HG03175 (cell line): ENCODE measurements around the gene CRIP1.

Experiments
- ATAC-seq: cut with Tn5 transposase; IDR thresholded peaks from one replicate; pipeline ENCODE4 v1.9.1; 2021; ENCODE audit warnings: mild to moderate bottlenecking, moderate library complexity; ENCODE audit not compliant: unreplicated experiment

Gene CRIP1, protein sequence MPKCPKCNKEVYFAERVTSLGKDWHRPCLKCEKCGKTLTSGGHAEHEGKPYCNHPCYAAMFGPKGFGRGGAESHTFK

DNA sequence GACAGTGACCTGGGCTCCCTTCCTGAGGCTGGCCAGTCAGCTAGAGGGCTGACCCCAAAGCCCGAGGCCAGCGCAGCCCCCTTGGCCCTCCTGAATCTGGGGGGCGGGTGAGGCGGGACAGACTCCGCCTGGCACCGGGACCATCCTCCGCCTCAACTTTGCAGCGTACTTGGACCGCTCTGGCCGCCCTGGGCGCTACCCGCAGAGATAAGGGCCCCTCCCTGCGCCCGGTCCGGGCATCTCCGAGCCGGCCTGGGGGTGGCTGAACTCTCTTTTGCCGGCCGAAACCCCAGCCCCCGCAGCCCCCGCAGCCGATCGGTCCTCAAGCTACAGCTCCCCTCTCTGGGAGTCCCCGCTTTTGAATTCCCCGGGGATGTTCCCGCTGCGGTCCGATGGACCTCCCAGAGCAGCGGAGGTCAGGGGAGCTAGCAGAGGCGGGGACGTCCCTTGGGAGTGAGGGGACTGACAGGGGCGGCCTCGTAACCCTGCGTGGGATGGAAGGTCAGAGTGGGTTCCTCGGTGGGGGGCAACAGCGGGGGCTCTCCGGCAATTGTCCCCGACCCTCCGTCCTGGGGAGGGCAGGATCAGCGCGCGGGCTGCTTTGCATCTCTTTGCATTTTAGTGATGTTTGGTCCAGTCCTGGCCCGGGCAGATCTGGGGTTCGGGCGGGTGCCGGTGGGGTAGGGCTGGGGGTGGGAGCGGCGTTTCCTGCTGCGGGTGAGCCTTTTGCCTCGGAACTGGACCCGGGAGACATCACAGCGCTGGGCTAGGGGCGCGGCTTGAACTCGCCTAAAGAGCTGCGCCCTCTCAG lies at the start of gene CRIP1:
Gene CRIP1, plus strand, starts transcription at position 724 of the 811 bp plus-strand sequence. CDS start 374 bp downstream, outside the sequence.
- ATAC-seq: no peak

DNA sequence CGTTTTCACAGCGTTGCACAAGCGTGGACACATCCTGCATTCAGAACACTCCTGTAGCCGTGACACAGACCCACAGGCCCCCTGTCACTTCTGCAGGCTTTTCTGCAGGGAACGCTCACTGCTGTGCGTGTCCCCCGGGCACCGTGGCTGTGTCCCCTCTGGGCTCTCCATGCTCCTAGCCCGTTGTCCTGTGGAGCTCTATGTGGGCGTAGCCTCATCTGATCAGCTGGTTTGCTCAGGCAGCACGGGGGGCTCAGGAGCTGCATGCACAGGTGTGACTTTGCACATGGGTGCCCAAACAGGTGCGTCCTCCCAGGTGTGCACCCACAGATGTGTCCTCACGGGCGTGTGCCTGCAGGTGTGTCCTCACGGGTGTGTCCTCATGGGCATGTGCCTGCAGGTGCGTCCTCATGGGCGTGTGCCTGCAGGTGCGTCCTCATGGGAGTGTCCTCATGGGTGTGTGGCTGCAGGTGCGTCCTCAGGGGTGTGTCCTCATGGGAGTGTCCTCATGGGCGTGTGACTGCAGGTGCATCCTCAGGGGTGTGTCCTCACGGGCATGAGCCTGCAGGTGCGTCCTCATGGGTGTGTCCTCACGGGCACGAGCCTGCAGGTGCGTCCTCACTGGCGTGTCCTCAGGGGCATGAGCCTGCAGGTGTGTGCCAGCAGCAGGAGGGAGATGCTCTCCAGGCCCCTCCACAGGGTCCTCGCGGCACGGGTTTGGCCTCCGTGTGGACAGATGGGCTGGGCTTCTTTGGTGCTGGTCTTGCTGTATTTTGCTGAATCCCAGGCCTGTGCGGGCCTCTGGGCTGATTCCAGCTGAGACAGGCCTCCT lies 49.6 kb upstream of the CRIP1 start:
- no peak for ATAC-seq

DNA sequence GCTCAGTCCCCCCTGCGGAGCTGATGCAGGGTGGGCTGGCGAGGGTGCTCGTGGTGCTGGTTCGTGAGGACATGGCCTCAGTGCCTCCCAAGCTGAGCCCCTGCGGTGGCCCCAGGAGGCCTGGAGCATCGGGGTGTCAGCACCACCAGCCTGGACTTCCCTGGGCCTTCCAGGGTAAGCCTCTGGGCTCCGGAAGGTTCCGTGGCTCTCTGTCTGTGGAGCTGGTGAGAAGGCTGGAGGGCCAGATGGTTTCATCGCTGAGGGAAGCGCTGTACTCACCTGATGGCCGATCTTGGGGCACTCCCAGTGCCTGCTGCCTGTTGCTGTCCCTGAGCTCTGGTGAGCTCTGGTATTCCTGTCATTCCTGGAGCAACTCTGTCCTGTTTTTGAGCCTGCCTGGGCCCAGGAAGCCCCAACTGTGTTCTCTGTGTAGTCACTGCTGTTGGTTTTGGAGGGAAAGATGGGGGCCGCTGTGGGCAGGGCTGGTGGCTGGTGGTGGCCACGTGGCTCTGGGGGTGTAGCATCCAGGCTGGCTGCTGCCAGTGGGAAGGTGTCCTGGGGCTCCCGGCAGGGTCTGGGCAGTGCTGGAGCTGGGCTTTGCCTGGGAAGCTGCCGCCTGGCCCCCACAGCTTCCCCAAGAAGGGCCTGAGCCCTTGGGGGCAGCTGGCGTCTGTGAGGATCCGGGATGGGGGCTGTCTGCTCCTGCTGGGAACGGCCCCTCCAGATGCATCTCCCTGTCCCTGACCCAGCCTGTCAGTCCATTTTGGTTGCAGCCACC lies 48.8 kb upstream of the CRIP1 start:
- no peak for ATAC-seq

DNA sequence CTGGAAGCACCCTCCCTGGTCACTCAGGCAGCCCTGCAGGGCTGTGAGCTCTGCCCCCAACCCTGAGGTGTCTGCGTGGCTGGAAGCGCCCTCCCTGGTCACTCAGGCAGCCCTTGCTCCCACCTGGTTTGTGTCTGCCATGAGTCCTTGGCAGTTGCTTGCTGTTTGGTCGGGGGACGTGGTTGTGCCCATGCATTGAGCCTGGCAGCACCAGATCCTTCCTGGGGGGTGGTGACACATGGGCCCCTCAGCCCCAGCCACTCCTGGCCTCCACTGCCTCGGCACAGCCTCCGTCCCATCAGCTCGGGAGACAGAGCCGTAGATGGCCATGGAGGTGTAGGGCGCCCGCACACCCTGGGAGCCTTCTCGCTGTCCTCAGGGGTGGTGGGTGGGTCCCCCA lies 47.5 kb upstream of the CRIP1 start:
- ATAC-seq: no peak

DNA sequence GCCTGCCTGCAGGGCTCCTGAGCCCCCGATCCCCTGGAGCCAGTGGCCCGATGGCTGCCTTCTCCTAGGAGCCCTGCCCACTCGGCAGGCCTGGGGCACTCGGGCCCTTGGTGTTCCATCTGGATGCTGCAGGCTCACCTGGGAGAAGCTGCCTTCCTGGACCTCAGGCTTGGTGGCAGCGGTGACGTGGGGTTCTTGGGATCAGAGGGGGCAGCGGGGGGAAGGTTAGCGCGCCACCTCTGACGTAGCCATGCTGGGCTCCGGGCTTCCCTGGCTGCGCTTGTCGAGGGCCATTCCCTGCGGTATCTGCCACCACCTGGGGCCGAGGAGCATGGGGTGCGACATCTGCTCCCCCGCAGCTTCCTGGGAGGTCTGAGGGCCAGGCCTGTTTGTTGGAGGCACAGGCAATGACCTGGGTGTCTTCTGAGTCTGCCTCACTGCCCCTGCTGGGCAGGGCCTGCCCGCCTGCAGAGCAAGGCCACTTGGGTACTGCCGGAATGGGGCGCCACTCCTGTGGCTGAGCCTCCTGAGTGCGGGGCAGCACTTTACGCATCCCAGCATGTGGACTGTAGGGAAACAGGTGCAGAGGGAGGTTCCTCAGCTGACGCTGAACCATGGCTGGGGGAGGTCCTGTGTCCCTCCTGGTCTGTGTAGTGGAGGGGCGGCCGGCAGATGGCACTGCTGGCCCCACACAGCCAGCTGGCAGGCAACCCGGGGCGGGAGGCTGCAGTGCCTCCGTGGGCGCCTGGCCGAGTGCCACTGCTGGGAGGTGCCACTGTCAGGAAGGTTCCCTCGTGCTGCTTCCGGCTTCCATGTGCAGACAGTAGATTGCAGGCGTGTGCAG lies 46.8 kb upstream of the CRIP1 start:
- ATAC-seq: no peak

DNA sequence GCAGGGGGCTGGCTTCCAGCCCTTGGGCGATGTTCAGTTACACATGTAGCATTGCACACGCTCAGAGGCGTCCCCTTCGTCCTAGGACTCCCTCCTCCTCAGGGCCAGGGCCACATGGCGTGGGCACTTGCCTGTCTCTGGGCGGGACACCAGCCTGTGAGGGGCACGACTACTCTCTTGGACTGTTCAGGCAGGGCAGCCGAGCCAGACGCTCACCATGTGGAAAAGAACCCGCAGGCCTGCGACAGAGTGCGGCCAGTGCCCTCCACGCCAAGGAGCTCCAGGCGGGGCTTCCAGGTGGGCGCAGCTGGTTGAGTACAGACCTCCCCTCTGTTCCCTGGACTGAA lies 46.2 kb upstream of the CRIP1 start:
- no peak for ATAC-seq

DNA sequence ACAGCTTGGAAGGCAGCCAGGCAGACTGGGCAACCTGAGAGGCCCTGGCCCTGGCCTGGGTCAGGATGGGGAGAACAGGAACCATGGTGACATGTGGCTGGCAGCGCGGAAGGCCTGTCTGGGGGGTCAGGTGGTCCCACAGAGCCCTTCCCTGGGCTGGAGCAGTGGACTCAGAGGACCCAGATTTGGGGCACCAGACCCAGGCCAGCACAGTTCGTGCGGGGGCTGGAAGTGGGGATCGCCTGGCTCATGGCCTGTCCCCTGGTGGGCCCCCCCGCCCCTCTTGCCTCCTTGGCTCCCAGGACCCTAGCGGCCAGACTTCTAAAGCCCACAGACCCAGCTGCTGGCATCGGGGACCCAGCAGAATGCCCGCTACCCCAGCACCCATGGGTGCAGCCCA lies 45.7 kb upstream of the CRIP1 start:
- ATAC-seq: no peak

DNA sequence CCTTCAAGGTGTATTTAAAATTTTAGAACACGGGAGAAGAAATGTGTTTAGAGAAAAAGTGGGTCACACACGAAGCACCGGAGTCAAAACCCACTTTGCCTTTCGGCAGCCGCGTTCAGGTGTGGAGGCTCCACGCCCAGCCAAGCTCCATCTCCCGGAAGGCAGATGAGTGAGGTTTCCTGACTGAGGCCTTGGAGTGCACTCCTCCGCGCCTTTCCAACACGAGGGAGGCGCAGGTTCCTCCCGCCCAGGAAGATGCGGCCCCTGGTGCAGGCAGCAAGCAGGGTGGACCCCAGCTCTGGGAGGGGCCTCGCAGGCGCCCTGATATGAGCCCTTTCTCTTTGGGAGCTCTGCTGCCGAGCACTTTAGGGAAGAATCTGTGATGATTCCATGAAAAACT lies 44.6 kb upstream of the CRIP1 start:
- no peak for ATAC-seq

DNA sequence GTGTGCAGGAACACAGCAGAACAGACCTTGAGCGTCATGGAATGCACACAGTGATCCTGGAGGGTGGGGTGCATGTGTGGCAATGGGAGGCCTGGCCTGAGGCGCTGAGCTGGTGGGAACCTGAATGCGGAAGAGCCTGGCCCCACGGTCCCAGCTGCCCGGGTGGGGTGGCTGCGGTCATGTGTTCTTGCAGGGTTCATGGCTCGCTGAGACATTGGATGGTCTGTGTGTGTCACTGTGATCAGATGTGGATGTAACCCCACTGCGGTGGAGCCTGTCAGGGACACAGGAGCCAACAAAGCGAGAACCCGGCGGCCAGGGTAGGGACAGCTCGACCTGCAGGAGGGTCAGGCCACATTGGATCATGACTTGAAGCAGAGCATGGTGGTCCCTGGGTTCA lies 43.9 kb upstream of the CRIP1 start:
- ATAC-seq: no peak

DNA sequence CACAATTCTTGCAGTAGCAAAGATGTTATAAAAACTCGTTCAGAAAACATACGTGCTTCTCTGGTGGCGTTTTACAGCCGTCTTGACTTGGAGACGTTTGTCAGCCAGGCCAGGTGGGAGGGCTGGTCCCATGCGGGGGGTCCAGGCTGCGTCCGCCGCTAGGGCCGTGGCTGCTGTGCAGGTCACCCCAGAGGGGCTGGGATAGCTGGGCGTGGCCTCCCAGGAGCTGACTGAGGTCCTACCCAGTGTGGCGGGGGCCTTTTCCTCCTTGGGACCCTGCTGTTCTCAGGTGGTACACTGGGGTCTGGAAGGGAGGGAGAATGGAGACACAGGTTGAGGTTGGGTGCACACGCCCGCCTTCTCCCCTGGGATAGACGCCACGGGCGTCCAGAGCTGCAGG lies 41.8 kb upstream of the CRIP1 start:
- no peak for ATAC-seq

DNA sequence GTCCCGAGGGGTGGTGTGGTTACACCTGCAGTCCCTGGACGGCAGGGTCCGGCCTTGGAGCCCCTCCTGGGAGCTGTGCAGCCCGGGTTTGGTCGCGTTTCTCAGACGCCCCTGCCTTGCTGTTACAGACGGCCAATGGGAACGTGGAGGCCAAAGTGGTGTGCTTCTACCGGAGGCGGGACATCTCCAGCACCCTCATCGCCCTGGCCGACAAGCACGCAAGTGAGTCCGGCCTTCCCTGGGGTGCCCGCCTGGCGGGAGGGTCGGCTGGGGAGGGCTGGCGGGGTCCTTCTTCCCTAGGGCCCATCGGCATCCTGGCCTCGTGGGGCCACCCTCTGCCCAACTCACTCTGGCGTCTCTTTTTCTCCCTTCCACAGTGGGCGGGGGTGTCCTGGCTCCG lies 41.4 kb upstream of the CRIP1 start:
- no peak for ATAC-seq

DNA sequence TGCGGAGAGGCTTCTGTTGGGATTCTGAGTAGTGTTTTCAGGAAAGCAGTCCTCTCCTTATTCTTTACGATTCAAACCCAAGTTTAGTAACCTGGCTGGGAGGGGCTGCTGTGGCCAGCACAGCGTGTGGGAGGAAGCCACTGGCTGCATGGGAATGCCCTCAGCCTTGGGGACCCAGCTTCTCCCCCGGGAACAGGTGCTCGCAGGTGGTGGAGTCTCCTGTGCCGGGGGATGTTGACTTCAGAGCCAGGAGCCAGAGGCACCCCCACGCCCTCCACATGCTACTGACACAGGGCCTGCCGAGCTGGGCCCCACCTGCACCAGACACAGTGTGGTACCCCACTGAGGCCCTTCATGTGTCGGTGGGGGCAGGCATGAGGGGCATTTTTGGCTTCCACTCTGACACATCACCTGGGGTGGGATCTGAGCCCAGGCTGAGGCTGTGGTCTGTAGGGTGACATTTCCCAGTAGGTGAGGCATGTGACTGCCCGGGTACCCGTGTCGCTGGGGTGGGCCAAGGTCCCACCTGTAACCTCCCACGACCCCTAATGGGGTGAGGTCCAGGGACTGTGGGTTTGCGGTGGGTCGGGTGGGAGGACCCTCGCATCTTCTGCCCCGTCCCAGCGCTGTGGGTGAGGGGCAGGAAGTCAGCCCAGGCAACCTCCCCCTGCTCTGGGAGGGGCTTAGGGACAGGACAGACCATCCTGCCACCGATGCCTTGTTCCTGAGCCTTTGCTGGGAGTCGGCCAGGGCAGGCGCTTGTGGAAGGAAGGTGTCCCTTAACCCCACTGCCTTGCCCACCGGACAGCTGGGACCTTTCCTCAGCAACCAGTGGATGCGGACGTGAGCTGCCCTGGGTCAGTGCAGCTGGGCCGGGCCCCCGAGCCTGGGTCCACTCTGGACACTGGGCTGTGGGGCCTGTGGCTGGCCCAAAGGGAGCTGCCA lies 40.5 kb upstream of the CRIP1 start:
- no peak for ATAC-seq

DNA sequence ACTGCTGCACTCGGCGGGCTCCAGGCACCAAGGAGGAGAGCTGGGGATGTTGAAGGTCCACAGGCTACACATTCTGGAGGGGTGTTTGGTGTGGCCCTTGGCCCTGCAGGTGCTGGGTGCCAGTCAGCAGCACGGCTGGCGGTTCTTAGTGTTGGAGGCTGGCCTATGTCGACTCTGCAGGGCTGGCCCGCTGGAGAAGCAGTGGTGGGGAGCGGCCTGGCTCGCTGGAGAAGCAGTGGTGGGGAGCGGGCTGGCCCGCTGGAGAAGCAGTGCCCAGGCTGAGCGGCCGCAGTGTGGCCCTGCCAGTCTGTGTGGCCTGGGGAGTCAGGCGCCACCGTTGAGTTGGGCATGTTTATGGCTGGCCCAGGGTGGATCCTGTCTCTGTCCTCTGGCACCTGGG lies 39.7 kb upstream of the CRIP1 start:
- no peak for ATAC-seq

DNA sequence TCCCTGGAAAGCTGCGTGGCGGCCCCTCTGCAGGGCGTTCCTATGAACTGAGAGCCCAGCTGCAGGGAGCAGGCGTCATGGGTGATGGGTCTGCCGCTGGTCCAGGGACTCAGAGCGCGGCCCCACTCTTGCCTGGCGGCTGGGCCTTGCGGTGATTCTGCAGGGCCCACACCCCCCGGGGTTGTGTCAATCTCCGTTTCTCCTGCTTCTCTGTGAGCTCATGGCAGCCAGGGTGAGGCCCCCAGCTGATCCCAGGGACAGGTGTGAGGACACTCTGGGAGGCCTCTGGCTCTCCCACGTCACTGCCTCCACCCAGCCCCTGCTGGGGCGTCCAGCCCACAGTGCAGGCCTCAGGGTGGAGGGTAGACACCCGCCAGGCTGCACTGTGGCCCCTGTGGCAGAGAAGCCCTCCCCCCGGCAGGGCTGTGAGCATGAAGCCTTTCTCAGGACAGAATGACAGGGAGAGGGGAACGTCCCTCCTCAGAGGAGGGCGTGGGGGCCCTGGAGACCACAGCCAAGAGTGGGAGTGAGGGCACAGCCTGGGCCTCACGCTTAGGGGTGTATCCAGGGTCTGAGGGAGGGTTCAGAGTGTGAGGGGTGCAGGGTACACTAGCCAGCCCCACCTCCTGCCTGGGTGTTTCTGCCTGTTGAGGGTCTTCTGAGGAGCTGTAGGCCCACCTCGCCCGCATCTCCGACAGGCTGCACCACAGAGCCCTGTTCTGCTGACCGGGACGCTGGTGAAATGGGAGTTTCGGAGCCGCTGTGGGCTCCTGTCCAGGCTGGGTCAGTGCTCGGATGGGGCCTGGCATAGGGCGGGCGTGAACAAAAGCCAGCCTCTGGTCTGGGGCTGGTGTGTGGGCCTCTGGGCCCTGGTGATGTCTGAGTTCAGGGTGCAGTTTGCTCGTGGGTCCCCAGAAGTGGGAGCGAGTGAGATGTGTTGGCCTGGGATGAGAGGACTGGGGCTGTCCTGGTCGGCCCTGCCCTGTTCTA lies 38.7 kb upstream of the CRIP1 start:
- ATAC-seq: no peak

DNA sequence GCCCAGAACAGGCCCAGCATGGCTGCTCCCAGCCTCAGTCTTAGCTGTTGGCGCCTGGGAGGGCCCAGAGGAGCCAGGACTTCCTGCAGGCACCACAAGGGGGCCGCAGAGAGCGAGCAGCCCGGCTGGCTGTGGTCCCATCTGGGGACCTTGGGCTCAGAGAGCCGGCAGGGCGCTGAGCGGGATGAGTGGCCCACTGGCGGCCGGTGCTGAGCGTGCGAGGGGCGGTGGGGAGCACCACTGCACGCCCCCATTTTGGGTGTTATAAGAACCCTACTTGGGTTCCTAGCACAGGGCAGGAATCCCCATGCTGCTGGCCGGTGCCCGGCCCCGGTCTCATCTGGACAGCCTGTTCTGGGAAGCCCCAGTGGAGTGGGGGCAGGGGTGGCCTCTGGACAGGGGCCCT lies 38.0 kb upstream of the CRIP1 start:
- ATAC-seq: no peak

DNA sequence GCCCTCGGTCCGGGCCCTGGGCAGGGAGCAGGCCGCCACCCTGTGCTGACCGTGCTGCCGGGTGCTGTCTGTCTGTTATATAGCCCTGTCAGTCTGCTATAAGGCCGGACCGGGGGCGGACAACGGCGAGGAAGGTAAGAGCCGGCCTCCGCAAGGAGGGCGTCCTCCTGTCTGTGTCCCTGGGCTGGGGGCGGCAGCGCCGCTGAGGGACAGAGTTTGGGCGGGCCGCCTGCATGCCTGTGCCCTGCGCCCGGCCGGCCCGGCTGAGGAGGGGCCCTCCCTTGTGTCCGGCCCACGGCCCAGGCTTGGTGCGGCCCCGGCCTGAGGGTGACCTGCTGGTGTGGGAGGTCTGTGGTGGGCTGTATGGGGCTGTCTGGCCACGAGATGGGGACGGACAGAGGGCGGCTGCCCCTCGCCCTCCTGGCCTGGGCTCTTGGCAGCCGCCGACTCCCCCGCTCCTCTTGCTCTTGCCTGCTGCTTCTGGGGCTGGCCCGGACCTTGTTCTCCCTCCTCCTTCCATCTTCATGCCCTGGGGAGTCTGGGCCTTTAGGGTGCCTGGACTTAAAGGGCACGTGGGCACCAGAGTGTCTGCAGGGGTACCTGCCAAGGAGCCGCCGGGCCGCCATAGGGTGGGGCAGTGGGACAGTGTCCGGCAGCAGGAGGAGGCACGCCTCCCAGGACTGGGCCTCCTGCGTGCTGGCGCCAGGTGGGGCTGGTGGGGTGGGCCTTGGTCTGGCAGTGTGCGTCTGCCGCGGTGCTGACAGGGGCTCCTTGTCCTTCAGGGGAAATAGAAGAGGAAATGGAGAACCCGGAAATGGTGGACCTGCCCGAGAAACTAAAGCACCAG lies 37.2 kb upstream of the CRIP1 start:
- no peak for ATAC-seq

DNA sequence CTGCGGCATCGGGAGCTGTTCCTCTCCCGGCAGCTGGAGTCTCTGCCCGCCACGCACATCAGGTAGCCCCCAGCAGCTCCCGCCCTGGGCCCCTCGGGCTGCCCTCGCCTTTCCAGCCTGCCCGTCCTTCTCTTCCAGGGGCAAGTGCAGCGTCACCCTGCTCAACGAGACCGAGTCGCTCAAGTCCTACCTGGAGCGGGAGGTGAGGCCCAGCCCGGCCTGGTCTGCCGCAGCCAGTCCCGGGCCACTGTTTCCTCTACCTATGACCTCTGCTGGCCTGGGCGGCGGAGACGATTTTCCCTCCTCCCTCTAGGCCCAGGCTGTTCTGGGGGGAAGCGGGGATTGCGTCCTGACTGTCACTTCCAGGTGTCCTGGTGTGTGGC lies 36.6 kb upstream of the CRIP1 start:
- ATAC-seq: no peak
